SW480 (cell line): Measurements from ENCODE around the gene EPB41L4A.

Experiments
- DNase-seq: peaks from one replicate; pipeline ENCODE4 v3.0.0-alpha.2; 2016; ENCODE audit warnings: low spot score

Gene EPB41L4A

DNA sequence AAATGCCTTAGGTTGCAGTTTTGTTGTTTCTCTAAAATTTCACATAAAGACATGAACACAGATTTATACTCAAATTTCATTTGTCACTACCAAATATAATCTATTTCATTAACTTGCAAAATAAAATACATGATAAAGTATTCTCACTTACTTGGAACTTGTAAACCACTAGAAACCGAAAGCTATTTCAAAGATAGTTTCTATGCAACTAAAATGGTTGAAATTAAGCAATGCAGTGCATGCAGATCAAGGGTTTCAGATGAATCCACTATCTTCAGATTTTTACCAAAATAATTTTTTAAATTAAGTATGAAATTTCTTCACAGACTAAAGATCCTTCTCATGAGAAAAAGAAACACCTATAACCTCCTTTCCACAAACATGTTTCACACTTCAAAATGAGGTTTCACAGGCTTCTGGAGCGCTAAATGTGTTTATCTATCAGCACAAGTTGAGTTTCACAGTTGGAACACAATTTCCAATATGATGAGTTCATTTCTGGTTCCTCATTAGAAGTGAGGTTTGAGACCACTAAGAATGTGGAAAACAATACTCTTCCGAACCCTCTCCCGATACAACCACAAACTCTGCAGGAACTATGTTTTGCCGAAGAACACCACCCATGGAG is 63.9 kb downstream of the EPB41L4A start:
- no peak for DNase-seq

DNA sequence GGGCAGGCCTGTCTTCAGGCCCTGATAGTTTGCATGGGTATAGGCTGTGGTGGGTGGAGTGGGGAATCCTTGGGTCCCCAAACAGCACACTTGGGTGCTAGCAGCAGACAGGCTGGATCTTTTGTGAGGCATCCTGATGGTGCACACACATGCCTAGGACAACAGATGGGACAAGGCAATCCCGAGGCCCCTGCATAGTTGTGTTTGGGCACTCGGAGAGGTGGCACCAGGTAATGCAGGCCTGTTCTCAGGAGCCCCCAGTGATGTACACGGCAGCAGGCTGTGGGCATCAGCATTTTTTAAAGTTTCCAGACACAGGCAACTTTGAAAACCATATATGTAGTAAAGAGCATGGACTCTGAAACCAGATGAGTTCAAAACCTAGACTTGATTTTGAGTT is 65.4 kb downstream of the EPB41L4A start:
- no peak for DNase-seq

DNA sequence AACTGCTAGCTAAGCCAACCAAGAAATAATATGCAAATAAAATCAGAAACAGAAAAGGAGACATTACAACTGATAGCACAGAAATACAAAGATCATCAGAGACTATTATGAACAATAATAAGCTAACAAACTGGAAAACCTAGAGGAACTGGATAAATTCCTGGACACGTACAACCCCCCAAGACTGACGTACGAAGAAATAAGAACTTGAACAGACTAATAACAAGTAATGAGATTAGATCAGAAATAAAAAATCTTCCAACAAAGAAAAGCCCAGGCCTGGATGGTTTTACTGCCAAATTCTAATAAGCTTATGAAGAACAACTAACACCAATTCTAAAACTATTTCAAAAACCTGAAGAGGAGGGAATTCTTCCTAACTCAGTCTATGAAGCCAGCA is 67.9 kb downstream of the EPB41L4A start:
- no peak for DNase-seq

DNA sequence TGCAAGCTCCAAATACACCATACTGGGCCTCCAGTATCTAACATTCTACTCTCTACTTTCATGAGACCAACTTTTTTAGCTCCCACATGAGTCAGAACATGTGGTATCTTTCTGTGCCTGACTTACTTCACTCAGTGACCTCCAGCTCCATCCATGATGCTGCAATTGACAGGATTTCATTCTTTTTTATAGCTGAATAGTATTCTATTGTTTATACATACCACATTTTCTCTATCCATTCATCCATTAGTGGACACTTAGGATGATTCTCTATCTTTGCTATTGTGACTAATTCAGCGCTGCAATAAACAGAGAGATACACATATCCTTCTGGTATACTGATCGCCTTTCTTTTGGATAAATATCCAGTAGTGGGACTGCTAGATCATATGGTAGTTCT is 68.5 kb downstream of the EPB41L4A start:
- no peak for DNase-seq

DNA sequence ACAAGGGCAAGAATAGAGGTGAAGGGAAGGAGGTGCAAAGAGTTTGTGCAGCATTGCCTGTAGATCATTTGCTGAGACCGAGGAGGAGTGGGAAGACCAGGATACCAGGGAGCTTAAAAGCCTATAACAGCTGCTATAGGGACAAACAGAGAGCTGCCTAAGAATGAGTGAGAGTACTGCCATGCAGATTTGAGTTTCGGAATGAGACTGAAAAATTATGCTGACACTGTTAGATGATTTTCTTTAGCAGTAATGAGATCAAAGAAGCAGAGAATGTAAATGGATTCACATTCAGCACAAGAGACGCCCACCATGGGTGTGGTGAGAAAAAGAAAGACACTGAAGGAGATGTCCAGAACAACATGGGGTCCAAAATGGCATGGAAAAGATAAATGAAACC is 69.7 kb downstream of the EPB41L4A start:
- DNase-seq: no peak

DNA sequence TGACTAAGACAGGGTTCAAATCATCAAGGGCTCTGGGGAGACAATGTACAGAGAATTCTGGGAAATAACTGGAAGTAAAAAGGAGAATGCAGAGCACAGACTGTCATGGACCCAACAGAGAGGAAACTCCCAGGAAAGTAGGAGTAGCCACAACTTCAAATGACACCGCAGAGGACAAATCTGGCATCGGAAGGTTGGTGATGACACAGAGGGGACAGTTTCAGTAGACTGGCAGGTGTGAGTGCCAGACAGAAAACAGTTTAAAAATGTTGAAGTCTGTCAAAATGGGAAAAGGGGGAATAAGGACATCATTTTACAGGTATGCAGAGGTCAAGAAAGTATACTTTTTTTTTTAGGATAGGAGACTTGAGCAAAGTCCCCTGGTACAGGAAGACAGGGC is 70.2 kb downstream of the EPB41L4A start:
- DNase-seq: no peak

DNA sequence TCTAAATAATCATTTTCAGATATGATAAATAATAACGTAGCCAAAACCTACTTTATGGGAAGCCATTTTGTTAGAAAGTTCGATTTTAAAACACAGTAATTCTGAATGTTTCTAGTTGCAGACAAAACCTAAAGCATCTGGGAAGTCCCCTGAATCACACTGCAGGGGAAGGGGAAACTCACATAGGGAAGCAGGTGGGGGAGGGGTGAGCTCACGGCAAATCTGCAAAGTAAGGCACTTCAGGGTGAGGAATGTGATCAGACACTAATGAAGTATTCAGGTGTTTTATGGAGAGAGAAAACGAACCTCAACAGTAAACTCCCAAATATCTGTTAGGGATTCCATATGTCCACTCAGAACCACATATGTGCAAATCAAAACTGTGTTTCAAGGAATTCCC is 70.7 kb downstream of the EPB41L4A start:
- no peak for DNase-seq

DNA sequence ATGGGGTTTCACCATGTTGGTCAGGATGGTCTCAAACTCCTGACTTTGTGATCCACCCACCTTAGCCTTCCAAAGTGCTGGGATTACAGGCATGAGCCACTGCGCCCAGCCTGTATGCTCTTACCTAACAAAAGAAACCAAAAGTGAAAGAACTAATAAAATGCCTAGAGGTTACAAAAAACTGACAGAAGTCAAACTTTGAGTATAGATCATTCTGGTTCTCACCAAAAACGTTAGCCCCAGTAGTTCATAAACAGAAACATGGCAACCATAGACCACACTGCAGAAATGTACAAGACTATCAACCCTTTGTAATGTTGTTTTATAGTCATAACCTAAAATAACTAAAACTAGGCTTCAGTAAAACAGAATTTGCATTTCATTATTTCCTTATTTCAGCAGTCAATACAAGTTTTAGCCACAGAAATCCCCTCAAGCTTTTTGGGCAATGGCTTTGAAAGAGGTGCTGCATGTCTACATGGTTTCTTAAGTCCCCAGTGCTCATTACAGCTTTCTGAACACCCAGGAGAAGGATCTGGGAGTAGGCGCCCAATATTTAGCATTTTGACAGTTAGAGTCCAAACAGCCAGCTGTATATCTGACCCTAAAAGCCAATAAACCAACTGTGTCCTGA is 72.5 kb downstream of the EPB41L4A start:
- DNase-seq: no peak

DNA sequence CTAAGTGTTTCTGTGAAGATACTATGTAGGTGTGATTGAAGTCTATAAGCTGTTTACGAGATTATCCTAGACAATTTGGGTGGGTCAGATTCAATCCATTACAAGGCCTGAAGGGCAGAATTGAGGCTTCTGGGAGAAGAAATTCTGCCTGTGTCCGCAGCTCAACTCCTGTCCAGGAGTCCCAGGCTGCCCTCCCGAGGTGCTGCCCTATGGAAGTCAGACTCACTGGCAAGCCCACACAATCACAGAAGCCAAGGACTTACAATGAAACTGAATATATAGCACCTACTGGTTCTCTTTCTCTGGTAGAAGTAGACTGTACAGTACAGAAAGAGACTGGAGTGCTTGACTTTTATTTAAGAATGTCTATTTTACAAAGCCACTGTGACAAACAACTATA is 74.5 kb downstream of the EPB41L4A start:
- no peak for DNase-seq

DNA sequence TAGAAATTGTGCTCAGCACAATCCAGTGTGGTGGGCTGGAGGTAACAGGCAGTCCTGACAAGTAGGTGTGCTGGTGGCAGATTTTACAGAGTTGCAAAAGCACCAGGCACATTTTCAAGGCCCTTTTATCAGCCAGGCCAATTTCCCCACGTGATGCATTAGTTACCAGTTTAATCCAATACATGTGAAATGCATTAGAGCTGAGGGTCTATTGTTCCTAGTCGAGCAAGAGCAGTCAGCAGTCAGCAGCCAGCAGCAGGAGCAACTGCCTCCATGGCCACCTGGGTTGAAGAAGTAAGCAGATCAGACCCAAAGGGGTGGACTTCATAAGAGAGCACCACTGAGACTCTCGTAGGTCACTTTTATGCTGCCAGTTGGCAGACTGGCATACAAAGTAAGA is 76.7 kb downstream of the EPB41L4A start:
- no peak for DNase-seq

DNA sequence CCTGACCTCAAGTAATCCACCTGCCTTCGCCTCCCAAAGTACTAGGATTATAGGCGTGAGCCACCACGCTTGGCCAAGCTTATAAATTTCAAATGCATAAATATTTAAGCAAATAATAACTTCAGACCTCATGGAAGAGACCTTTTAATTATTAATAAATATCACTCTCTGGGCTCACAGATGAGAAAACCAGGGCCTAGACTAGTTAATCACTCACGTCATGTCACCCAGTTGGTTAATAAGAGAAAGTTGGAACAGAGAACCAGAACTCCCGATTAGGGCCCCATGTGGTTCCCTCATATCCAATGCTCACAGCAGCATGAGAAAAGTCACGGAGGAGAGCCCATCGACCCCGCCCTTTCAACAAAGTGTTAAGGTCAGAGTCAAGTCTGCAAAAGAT is 79.3 kb downstream of the EPB41L4A start:
- no peak for DNase-seq

DNA sequence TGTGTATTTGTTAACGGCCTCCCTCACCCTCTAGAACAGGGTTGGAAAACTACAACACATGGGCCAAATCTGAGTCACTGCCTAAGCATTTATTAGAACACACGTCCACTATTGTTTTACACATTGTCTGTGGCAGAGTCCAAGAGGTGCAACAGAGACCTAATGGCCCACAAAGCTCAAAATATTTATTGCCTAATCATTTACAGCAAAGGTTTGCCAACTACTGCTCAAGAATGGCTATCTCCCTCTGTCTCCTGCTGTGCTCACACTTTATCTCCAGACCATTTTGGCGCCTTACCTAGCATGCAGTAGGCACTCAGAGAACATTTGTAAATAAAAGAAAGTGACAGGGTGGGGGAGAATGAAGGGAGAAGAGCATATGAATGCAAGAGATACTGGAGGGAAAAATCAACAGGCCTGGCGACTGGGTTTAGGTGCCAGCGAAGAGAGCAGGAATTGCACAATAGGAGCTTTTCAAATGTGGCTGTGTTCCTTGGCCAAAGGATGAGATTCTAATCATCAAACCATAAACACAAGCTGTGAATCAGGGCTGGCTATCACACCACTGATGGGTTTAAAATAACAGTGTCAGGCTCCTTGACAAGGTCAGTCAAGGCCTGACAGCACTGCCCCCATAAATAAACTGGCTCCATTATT is 80.3 kb downstream of the EPB41L4A start:
- peak; percentile 88 for DNase-seq

DNA sequence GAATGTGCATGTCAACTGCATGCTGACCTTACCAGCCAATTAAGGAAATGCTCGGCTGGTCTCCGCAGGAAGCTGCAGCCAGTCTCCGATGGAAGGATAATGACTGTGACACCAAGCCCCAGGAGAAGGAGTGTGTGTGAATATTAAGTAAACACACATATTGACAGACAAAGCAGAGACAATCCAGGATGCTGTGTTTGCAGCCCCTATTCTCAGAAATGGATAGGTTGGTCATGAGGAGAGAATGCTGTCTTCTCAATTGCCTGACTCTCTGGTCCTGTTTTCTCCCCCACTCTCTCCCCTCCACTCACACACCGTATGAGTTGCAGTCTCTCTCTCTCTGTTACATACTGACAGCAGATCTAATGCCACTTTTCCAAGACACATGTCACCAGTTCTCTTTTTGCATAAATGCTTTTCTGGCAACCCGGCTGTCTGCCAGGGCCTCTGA is 85.7 kb downstream of the EPB41L4A start:
- no peak for DNase-seq

DNA sequence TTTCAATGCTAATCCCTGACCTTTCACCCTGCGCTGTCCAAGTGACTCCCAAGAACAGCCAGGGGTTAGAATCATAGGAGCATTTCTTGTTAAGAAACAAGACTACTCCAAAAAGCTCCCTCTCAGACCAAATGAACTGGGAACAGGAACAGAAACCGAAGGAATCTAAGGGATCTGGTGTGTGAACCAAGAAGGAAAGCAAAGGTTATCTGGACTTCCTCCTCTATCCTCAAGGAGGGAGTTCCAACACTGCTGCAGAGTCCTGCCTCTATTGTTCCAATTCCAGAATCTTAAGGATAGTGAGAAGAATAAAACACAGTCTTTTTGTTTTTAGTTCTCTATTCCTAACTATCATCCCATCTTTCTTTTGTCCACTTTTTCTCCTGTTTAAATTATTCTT is 87.2 kb downstream of the EPB41L4A start:
- DNase-seq: no peak

DNA sequence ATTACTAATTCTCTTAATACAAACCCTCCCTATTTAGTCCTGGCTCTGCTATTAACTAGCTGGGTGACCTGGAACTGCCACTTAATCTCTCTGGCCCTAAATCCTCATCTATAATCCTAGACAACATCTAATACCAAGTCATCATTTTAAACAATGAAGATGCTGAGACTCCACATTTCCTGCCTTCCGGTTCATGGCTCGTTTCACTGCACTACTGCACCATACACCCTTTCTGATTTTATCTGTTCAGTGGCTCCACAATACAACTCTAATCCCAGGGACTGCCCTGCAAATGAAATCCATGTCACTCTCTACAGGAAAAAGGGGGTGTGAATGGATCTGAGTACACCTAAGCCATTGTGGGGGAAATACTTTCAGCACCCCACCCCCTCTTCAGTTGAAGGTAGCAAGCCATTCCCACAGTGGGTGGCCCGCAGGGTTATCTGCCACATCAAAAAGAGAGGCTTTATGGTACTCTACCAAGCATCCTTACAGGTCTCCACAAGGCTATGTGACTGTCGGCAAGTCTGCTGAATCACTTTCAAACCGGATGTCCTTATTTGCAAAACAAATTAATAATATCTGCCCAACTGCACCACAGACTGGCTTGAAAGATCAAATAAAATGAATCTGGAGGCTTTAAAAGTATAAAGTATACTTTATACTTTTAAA is 89.5 kb downstream of the EPB41L4A start:
- DNase-seq: peak; percentile 97

DNA sequence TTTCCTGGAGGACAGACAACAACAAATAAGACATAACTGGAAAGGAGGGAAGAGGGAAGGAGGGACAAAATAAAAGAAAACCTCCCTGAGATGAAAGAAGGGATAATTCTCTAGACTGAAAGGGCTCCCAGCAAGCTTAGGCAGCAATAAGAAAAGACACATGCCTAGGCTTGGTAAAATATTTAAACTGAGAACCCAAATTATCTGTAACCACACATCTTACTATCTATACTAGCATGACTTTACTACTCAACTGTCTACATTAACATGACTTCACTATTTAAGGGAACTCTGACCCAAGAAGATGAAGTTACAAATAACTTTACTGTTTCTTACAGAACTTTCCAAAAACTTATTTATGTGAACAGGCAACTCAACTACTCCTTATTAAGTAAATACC is 95.9 kb downstream of the EPB41L4A start:
- no peak for DNase-seq

DNA sequence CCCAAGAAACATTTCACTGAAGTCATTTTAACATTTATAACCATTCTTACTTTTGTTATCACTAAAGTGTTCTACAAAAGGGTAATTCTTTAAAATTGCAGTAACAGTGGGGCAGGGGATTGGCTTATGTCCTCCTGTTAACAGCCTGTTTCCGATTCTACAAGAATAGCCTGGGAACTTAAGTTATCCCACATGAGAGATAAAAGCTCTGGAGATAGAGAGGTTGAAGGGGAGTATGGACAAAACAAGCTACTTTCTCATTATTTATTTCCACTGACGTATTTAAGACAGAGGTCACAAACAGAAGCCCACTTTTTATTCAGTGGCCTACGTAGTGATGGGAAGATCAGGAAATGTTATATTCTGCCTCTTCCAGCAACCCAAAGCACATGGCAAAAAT is 98.7 kb downstream of the EPB41L4A start:
- DNase-seq: no peak

DNA sequence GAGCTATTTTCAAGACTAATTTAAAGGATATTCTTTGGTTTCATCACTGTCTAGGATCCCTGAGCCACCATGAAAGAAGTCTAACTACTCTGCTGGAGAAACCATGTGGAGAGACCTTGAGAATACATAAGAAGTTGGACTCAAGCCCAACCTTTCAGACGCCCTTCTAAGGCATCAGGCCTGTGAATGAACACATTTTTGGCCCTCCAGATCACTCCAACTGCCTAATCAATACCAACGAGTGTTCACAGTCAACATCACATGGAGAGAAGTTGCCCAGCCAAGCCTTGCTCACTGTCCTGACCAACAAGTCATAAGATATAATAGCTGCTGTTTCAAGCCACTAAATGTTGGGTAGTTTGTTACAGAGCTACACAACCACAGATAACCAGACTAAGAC is 100.7 kb downstream of the EPB41L4A start:
- no peak for DNase-seq

DNA sequence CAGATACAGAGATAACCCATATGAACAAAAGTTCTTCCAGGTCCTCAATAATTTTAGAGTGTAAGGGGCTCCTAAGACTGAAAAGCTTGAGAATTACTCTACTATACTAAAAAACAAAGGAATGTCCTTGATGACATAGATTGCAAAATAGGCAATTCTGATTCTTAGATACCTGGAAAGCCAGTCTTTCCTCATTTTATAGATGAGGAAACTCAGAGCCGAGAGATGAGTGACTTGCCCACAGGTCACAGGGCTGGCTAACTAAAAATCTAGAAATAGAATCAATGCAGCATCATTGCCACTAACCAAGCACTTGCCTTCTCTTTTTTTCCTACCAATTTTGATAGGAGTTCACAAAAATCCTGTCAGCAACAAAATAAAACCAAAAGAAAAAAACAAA is 101.2 kb downstream of the EPB41L4A start:
- no peak for DNase-seq

DNA sequence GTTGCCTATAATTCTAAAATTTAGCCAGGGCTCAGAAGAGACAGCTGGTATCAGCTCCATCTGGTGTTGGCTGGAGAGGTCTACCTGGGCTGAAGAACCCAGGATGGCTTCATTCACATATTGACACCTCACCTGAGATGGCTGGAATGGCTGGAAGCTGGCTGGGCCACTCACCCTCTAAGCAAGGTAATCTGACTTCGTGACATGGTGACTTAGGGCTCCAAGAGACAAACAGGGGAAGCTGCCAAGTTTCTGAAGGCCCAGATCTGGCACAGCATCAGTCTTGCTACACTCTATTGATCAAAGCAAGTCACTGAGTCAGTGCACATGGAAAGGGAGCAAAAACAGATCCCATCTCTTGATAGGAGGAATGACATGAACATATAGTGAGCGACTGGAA is 102.3 kb downstream of the EPB41L4A start:
- no peak for DNase-seq

DNA sequence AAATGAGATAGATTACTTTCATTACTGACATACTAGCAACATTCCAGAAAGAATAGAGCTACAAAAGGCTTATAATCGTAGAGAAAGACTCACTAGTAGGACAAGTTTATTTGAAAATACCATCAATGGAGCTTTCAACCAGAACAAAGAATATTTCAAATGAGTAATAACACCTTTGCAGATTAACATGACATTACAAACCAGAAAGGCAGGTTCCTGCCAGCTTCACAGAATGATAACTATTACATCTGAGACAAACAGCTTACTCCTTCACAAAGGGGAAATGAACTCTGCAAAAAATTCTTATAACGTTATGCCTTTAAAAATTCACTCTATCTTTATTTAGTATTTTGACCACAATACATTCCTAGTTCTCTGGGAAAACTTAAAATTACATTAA is 103.1 kb downstream of the EPB41L4A start:
- no peak for DNase-seq

DNA sequence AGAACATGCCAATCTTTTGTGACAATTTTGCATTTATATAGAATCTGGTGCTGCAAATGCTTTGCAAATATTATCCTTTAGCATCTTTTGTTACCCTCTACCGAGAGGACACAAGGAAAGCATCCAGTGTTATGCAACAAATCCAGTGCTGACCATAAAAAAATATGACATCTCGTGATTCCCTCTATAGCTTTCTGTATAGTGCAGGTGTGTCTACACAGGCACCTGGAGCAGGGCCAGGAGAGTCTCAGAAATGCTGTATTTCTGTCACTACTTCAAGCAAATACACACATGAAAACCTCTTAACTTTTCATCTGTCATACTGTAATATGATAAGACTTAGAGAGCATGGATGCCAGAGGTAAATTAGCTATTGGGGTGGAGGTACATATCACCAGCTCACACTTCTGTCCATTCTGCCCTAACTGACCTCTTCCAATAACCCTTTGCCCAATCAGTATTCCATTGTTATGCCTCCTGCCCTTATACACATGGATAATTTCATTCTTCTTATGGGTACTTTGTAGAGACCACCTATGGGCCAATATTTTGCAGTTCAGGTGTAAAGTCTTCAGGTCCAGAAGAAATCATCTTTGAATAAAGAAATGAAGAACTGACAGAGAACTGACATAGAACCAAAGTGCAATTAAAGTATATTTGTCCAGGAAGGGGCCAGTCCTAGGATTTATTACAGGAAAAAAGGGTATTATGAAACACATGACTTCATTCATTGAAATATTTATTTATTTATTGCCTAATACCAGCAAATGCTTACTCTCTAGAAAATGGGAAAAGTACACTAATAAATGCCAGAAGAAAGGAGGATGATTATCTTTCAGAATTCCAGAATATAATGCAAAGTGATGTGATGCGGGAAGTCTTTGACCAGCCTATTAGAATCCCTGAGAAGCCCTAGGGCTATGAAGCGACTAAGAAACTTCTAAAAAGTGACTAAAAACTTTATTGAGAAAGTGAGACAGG is 106.5 kb downstream of the EPB41L4A start:
- no peak for DNase-seq
